ENCODE data around the gene PAH. TPM values are rescaled to one million over a fixed set of nuclear protein-coding genes. Genes with fewer than 3 reads are reported as not detected.

The PAH gene
- polyA plus RNA-seq, 1 donor from 2014 or later, result not detected

GRCh38 chr12:102896067-102896466 lies 21.0 kb downstream of the PAH start:
- Mint-ChIP-seq H3K27me3 (peaks cover 3% of the 10 kb centered on the region), H3K27ac (peak overlapping the region in 1 of 3 donors; percentile 2), H3K36me3 (no peaks in the 10 kb centered on the region), H3K4me1 (no peaks in the 10 kb centered on the region), H3K9me3 (peaks cover 0 to 2% (median 0%) of the 10 kb centered on the region in 3 donors), H3K4me3 (no peak overlapping the region)

GRCh38 chr12:102891756-102892155 lies 25.3 kb downstream of the PAH start:
- Mint-ChIP-seq H3K4me3 (no peak overlapping the region), H3K27me3 (peaks cover 6% of the 10 kb centered on the region), H3K4me1 (no peaks in the 10 kb centered on the region), H3K36me3 (no peaks in the 10 kb centered on the region), H3K9me3 (no peaks in the 10 kb centered on the region), H3K27ac (no peak overlapping the region)

DNA sequence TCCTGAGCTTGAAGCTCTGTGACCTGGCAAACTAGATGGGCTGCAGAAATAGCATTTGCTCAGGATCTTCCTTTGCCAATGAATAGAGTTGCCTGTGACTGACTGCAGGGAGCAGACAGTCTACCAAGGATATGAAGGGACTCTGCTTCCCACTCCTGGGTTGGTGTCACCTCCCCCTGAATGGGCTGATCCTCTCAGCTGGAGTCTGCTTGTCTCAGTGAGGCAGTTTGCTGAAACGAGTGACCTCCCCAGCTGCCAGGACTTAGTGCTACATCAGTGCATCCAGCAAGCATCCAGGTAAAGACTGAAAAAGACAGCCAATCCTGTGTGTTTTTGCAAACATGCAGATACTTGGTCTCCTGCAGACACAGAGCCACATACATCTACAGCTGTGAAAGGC lies 28.5 kb downstream of the PAH start:
- H3K27ac Mint-ChIP-seq, result no peak overlapping the region
- H3K36me3 Mint-ChIP-seq, result no peaks in the 10 kb centered on the region
- no peaks in the 10 kb centered on the region for H3K9me3 Mint-ChIP-seq
- H3K4me1 Mint-ChIP-seq, result no peaks in the 10 kb centered on the region
- H3K4me3 Mint-ChIP-seq, result no peak overlapping the region
- H3K27me3 Mint-ChIP-seq, result peaks cover 9% of the 10 kb centered on the region

DNA sequence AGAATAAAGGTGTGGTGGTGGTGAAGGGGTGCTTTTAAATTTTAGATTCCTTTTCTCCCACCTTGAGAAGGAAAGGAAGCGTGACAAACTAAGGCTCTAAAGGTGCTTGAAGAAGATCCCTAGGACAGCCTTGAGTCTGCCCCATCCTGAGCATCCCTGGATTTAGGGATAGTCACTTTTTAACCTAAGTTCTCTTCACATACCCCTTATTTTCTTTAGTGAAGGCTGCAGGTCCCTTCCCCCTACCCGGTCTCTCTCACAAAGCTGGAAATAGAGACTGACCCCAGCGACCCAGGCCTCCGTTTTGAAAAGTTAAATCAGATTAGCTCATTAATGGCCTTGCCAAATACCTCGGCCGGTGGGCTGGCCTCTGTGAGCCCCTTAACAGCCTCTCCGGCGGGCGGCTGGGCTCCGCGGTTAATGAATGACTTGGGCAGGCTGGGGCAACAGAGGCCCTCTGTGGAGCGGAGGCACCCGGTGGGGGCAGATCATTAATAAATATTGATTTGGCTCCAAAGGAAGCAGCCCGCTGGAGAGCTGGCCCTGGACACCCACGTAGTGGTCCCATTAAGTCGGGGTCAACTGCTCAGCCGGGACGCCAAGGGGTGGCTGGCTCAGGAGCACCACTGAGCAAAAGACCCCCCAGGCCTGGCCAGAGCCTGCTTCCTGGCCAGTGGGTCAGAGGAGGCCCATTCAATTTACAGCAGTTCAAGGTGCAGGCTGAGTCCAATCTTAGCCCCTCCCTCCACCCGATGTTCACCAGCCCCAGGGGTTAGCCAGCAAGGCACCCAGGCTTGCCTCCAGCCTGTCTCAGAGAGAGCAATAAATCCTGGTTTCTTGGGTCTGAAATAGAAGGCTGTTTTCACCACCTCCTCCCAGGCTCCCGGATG lies 31.8 kb downstream of the PAH start:
- H3K4me3 Mint-ChIP-seq, result no peak overlapping the region
- no peaks in the 10 kb centered on the region for H3K9me3 Mint-ChIP-seq
- H3K4me1 Mint-ChIP-seq, result peaks cover 0 to 2% (median 2%) of the 10 kb centered on the region in 3 donors
- no peak overlapping the region for H3K27ac Mint-ChIP-seq
- H3K27me3 Mint-ChIP-seq, result peaks cover 7% of the 10 kb centered on the region
- no peaks in the 10 kb centered on the region for H3K36me3 Mint-ChIP-seq

- Mint-ChIP-seq H3K27ac (no peak overlapping the region), H3K4me3 (no peak overlapping the region), H3K36me3 (no peaks in the 10 kb centered on the region), H3K9me3 (no peaks in the 10 kb centered on the region), H3K4me1 (peaks cover 0 to 7% (median 2%) of the 10 kb centered on the region in 3 donors), H3K27me3 (peaks cover 5% of the 10 kb centered on the region)
Measured at GRCh38 chr12:102883204-102883799, 33.7 kb downstream of the PAH start.

GRCh38 chr12:102880783-102881182 lies 36.3 kb downstream of the PAH start:
- Mint-ChIP-seq H3K9me3 (no peaks in the 10 kb centered on the region), H3K27me3 (peaks cover 2% of the 10 kb centered on the region), H3K4me1 (peaks cover 0 to 7% (median 2%) of the 10 kb centered on the region in 3 donors), H3K36me3 (no peaks in the 10 kb centered on the region), H3K27ac (no peak overlapping the region), H3K4me3 (no peak overlapping the region)

GRCh38 chr12:102879144-102879763 lies 37.8 kb downstream of the PAH start:
- Mint-ChIP-seq H3K36me3 (no peaks in the 10 kb centered on the region), H3K27me3 (peaks cover 2% of the 10 kb centered on the region), H3K4me3 (peak overlapping the region in 1 of 4 donors; percentile 74), H3K9me3 (no peaks in the 10 kb centered on the region), H3K27ac (peak overlapping the region in 1 of 3 donors; percentile 32), H3K4me1 (peaks cover 0 to 7% (median 2%) of the 10 kb centered on the region in 3 donors)

DNA sequence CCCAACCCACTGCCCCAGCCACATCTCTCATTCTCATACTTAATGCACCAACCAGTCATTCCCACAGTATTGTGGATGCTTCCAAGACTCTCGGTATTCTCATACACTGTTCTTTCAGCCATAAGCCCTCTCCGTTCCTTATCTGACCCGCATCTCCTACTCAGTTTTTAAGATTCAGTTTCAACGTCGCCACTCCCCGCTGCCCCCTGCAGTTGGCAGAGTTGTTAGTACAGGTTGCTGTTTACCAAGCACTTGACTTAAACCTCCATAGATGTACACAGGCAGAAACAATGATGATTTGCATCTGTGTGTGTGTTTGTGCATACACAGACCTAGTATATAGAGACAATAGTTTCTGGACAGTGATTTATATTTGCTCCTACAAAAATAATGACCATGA lies 40.2 kb downstream of the PAH start:
- Mint-ChIP-seq H3K4me3 (no peak overlapping the region), H3K36me3 (no peaks in the 10 kb centered on the region), H3K27me3 (peaks cover 4% of the 10 kb centered on the region), H3K9me3 (peaks cover 0 to 3% (median 0%) of the 10 kb centered on the region in 3 donors), H3K4me1 (peaks cover 0 to 5% (median 0%) of the 10 kb centered on the region in 3 donors), H3K27ac (no peak overlapping the region)

GRCh38 chr12:102874819-102875218 lies 42.2 kb downstream of the PAH start:
- H3K9me3 Mint-ChIP-seq, result peaks cover 0 to 3% (median 2%) of the 10 kb centered on the region in 3 donors
- H3K36me3 Mint-ChIP-seq, result peaks cover 1% of the 10 kb centered on the region
- H3K4me3 Mint-ChIP-seq, result no peak overlapping the region
- H3K4me1 Mint-ChIP-seq, result peaks cover 0 to 5% (median 0%) of the 10 kb centered on the region in 3 donors
- H3K27ac Mint-ChIP-seq, result no peak overlapping the region
- H3K27me3 Mint-ChIP-seq, result peaks cover 7% of the 10 kb centered on the region

DNA sequence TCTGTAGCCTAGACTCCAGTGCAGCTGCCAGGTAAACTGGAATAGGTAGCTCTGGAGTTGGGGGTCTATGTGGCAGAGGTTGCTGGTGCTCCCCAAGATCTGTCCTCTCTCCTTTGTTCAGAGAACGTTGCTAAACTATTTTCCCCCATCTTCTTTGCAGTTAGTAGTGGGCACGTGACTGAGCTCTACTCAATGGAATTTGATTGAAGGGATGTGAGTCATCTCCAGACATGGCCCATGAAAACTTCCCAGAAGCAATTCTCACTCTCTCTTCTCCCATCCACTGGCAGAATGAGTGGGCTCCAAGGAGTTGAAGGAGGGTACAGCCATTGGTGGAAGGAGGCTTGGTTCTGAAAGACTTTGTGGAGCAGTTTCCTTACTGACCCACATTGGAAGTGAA lies 44.0 kb downstream of the PAH start:
- Mint-ChIP-seq H3K36me3 (peaks cover 2% of the 10 kb centered on the region), H3K4me1 (no peaks in the 10 kb centered on the region), H3K27ac (no peak overlapping the region), H3K27me3 (peaks cover 7% of the 10 kb centered on the region), H3K9me3 (peaks cover 0 to 3% (median 2%) of the 10 kb centered on the region in 3 donors), H3K4me3 (no peak overlapping the region)

- Mint-ChIP-seq H3K27me3 (peaks cover 7% of the 10 kb centered on the region), H3K4me3 (no peak overlapping the region), H3K27ac (no peak overlapping the region), H3K9me3 (peaks cover 0 to 3% (median 2%) of the 10 kb centered on the region in 3 donors), H3K36me3 (peaks cover 3% of the 10 kb centered on the region), H3K4me1 (no peaks in the 10 kb centered on the region)
Measured at GRCh38 chr12:102871014-102871413, 46.0 kb downstream of the PAH start.

GRCh38 chr12:102869571-102869970 lies 47.5 kb downstream of the PAH start:
- H3K9me3 Mint-ChIP-seq, result peaks cover 0 to 3% (median 2%) of the 10 kb centered on the region in 3 donors
- peaks cover 7% of the 10 kb centered on the region for H3K27me3 Mint-ChIP-seq
- H3K4me1 Mint-ChIP-seq, result no peaks in the 10 kb centered on the region
- H3K4me3 Mint-ChIP-seq, result no peak overlapping the region
- H3K27ac Mint-ChIP-seq, result no peak overlapping the region
- H3K36me3 Mint-ChIP-seq, result peaks cover 3% of the 10 kb centered on the region

DNA sequence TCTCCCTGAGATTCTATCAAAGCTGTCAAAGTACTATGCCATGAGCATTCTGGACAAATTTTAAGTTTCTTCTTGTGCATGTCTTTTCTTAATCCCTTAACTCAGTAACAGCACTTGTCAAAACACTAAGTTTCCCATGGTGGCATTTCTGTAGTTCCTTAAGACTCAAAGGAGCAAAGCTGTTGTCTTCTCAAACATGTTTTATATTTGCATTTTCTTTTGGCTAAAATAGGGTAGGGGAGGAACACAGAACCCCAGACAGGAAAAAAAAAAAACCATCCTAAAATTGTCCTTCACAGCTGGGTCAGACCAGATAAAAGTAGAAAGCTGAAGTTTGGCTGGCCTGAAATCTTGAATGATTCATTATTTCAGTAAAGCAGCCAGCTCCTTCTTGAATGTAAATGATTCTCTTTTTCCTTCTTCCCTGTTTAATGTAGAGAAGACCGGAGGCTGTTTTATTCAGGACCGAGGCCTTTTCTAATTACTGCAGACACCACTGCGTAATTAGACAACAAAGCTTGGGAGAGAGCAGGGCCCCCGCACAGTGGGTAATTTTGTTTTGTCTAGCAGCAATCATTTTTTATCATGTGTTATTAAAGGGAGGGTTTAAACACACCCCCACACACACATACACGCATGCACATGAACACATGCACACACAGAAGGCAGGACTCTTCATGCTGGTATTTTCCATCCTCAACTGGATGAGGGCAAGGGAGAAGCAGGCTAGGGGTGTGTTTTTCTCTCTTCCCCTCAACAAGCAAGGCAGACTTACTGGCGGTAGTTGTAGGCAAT lies 51.0 kb downstream of the PAH start:
- peaks cover 0 to 2% (median 0%) of the 10 kb centered on the region in 3 donors for H3K4me1 Mint-ChIP-seq
- H3K9me3 Mint-ChIP-seq, result peaks cover 0 to 2% (median 0%) of the 10 kb centered on the region in 3 donors
- peaks cover 3% of the 10 kb centered on the region for H3K27me3 Mint-ChIP-seq
- H3K36me3 Mint-ChIP-seq, result peaks cover 3% of the 10 kb centered on the region
- no peak overlapping the region for H3K4me3 Mint-ChIP-seq
- H3K27ac Mint-ChIP-seq, result no peak overlapping the region

DNA sequence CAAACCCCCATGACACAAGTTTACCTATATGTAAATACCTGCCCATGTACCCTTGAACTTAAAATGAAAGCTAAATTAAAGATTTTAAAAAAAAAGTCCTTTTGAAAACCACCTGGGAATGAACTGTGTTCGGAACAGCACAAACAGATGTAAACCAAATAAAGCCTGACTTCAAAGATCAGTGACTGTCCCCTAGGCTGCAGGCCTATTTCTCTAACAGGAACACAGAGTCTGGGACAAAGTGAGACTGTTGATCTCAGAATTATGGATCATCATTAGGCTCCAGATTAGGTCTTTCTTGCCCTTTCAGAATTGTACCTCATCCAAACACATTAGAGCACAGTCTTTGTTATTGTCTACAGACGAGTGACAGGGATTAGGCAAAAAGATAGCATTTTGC lies 54.6 kb downstream of the PAH start:
- Mint-ChIP-seq H3K27me3 (no peaks in the 10 kb centered on the region), H3K36me3 (no peaks in the 10 kb centered on the region), H3K4me3 (no peak overlapping the region), H3K4me1 (peaks cover 0 to 2% (median 0%) of the 10 kb centered on the region in 3 donors), H3K27ac (no peak overlapping the region), H3K9me3 (peaks cover 0 to 8% (median 0%) of the 10 kb centered on the region in 3 donors)

Data from IgD-negative memory B cell (primary cell).